ENCODE measurements around the gene ACSF3.

- TF ChIP-seq POLR2A (IDR thresholded peaks at IDR 0.05) = no peak
- TF ChIP-seq, protein P1, sequence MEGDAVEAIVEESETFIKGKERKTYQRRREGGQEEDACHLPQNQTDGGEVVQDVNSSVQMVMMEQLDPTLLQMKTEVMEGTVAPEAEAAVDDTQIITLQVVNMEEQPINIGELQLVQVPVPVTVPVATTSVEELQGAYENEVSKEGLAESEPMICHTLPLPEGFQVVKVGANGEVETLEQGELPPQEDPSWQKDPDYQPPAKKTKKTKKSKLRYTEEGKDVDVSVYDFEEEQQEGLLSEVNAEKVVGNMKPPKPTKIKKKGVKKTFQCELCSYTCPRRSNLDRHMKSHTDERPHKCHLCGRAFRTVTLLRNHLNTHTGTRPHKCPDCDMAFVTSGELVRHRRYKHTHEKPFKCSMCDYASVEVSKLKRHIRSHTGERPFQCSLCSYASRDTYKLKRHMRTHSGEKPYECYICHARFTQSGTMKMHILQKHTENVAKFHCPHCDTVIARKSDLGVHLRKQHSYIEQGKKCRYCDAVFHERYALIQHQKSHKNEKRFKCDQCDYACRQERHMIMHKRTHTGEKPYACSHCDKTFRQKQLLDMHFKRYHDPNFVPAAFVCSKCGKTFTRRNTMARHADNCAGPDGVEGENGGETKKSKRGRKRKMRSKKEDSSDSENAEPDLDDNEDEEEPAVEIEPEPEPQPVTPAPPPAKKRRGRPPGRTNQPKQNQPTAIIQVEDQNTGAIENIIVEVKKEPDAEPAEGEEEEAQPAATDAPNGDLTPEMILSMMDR (IDR thresholded peaks at IDR 0.05) = no peak
These were observed 5.2 kb downstream of the ACSF3 start for GRCh38 chr16:89098767-89099430.

Data from upper lobe of left lung (tissue), 4 donors.